WTC11 (cell line): ENCODE measurements around the gene CHPF2.

Source experiments
- CREB1 ChIP-seq: sonication (generic); formaldehyde crosslinking; IDR thresholded peaks from 2 replicates; pipeline ENCODE4 v1.8.0; 2023; ENCODE audit warnings: mild to moderate bottlenecking, missing genetic modification reagents
- CTCF ChIP-seq: fragments of 200-600 bp; IDR thresholded peaks from 2 replicates; pipeline ENCODE4 v1.8.0; 2022; ENCODE audit warnings: antibody characterized with exemption
- E2F5 ChIP-seq: sonication (generic); formaldehyde crosslinking; IDR thresholded peaks from 2 replicates; pipeline ENCODE4 v1.8.1; 2022; ENCODE audit warnings: mild to moderate bottlenecking, moderate library complexity, missing genetic modification reagents
- FOXJ3 ChIP-seq: sonication (generic); formaldehyde crosslinking; IDR thresholded peaks from 2 replicates; pipeline ENCODE4 v1.9.0; 2021; ENCODE audit warnings: missing genetic modification reagents, mild to moderate bottlenecking, borderline replicate concordance
- HMGXB4 ChIP-seq: sonication (generic); formaldehyde crosslinking; IDR thresholded peaks from 2 replicates; pipeline ENCODE4 v1.8.1; 2023; ENCODE audit warnings: mild to moderate bottlenecking, moderate library complexity, missing genetic modification reagents
- MYBL2 ChIP-seq: sonication (generic); formaldehyde crosslinking; IDR thresholded peaks from 2 replicates; pipeline ENCODE4 v1.8.1; 2023; ENCODE audit warnings: mild to moderate bottlenecking, moderate library complexity, missing genetic modification reagents
- SP1 ChIP-seq: sonication (generic); formaldehyde crosslinking; conservative IDR thresholded peaks from 2 replicates; pipeline ENCODE4 v1.8.1; 2022; ENCODE audit warnings: missing genetic modification reagents
- USF2 ChIP-seq: sonication (generic); formaldehyde crosslinking; IDR thresholded peaks from 2 replicates; pipeline ENCODE4 v1.8.1; 2023; ENCODE audit warnings: mild to moderate bottlenecking, missing genetic modification reagents, moderate library complexity
- ZNF532 ChIP-seq: fragments of 250-450 bp; sonication (Bioruptor Pico); IDR thresholded peaks from 2 replicates; pipeline ENCODE4 v1.9.0; 2021; ENCODE audit warnings: mild to moderate bottlenecking, borderline replicate concordance
- TF ChIP-seq, protein P1 (sequence below): sonication (generic); formaldehyde crosslinking; IDR thresholded peaks from 2 replicates; pipeline ENCODE4 v1.8.0; 2022; ENCODE audit warnings: mild to moderate bottlenecking, missing genetic modification reagents
- TF ChIP-seq, protein P2 (sequence below): fragments of 250-450 bp; sonication (Bioruptor Pico); conservative IDR thresholded peaks from 2 replicates; pipeline ENCODE4 v1.9.0; 2021; ENCODE audit warnings: mild to moderate bottlenecking
- TF ChIP-seq, protein P3 (sequence below): fragments of 250-450 bp; sonication (Bioruptor Pico); IDR thresholded peaks from 2 replicates; pipeline ENCODE4 v2.1.2; 2022; ENCODE audit warnings: mild to moderate bottlenecking, moderate library complexity

GRCh38 chr7:151280388-151281019, 48.2 kb downstream of the CHPF2 start:
- TF ChIP-seq MYBL2 (CRISPR knock-in tag) (no peak), FOXJ3 (CRISPR knock-in tag) (no peak), HMGXB4 (CRISPR knock-in tag) (no peak), USF2 (CRISPR knock-in tag) (no peak), E2F5 (no peak), CTCF (no peak), SP1 (CRISPR knock-in tag) (no peak), CREB1 (CRISPR knock-in tag) (no peak), ZNF532 (no peak)
- TF ChIP-seq, protein P1, sequence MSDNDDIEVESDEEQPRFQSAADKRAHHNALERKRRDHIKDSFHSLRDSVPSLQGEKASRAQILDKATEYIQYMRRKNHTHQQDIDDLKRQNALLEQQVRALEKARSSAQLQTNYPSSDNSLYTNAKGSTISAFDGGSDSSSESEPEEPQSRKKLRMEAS = no peak
- TF ChIP-seq, protein P2, sequence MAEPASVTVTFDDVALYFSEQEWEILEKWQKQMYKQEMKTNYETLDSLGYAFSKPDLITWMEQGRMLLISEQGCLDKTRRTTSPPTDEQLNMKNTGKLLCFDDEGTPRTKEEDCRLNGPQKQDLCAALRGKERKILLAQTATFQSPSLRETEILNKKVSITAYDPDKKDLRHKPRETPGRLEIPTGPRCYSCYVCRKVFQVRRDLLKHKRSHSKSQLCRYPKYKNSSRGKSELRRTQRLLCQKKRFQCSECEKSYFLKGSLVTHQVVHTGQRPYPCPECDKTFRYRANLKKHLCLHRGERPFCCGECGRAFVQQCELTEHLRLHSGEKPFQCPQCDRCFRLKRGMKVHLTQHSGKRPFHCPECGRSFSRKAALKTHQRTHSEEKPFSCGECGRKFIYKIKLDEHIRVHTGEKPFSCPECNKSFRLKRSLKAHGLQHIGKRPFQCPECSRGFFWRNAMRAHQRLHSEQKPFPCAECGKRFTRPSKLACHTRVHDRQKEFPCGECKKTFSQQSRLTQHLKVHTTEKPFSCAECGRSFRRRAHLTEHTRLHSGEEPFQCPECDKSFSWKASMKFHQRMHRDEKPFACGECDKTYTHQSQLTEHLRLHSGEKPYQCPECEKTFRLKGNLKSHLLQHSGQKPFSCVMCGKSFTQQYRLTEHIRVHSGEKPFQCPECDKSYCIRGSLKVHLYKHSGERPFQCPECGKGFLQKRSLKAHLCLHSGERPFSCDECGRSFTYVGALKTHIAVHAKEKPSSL (CRISPR knock-in tag) = no peak
- TF ChIP-seq, protein P3, sequence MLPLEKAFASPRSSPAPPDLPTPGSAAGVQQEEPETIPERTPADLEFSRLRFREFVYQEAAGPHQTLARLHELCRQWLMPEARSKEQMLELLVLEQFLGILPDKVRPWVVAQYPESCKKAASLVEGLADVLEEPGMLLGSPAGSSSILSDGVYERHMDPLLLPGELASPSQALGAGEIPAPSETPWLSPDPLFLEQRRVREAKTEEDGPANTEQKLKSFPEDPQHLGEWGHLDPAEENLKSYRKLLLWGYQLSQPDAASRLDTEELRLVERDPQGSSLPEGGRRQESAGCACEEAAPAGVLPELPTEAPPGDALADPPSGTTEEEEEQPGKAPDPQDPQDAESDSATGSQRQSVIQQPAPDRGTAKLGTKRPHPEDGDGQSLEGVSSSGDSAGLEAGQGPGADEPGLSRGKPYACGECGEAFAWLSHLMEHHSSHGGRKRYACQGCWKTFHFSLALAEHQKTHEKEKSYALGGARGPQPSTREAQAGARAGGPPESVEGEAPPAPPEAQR (CRISPR knock-in tag) = no peak
